ENCODE measurements around the gene CCDC106. TPM values are rescaled to one million over a fixed set of nuclear protein-coding genes. Genes with fewer than 3 reads are reported as not detected.
A peak's percentile ranks its signal among the peaks of the same experiment; 100 is the strongest.

CCDC106 gene
- polyA plus RNA-seq, 1 donor (not counting 4 experiments of a cell fraction or from before 2014, with no cell fraction given), result 3.1 TPM

DNA sequence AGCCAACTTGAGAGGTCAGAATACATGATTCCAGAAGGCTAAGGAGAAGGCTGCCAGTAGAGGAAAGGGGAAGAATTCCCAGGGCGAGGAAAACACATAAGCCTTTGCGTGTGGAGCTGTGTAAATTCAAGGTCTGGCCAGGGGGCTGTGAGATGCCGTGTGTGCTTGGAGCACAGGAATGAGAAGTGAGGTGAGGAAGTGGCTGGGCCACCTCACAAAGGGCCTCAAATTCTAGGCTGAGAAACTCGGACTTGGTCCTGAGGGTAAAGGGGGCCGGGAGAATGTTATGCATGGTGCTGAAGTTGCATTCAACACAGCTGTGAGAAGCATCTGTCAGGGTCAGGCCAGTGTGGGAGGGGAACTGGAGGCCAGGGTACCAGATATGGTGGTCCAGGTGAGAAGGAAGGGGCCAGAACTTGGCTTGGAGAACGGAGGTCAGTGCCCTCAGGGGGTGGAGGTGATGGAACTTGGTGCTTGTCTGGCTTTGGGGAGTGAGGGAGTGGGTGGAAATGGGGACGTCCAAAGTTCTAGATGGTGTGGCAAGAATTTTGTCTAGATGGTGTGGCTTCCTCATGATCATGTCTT lies 12.1 kb upstream of the CCDC106 start:
- Histone ChIP-seq H2AFZ (ENCODE audit: control insufficient read depth, low read length) (no peak overlapping the region), H3K4me3 (ENCODE audit: control insufficient read depth in 2 of 3, extremely low read depth in 1 of 3, insufficient read depth in 2 of 3, low read depth in 1 of 3, low read length in 3 of 3) (peak overlapping the region; percentile 88 to 99 (median 95)), H3K9me3 (ENCODE audit: control insufficient read depth, low read depth, low read length) (no peaks in the 10 kb centered on the region), H3K36me3 (ENCODE audit: control insufficient read depth in 2 of 2, extremely low read depth in 1 of 2, insufficient read depth in 2 of 2, low read length in 2 of 2) (peaks cover 0 to 2% of the 10 kb centered on the region in 2 experiments), H3K79me2 (ENCODE audit: control insufficient read depth, insufficient read depth, low read length) (peaks cover 34% of the 10 kb centered on the region), H3K4me2 (ENCODE audit: control insufficient read depth, extremely low read depth, insufficient read depth, low read depth, low read length) (peak overlapping the region; percentile 98), H3K4me1 (ENCODE audit: control insufficient read depth, extremely low read depth, insufficient read depth, low read length) (peaks cover 21% of the 10 kb centered on the region), H3K27ac (ENCODE audit: control insufficient read depth, insufficient read depth, low read length) (peak overlapping the region; percentile 94), H3K9me1 (ENCODE audit: control insufficient read depth, extremely low read depth, insufficient read depth, low read length) (peaks cover 2% of the 10 kb centered on the region), H3K9ac (ENCODE audit: control insufficient read depth, extremely low read depth, insufficient read depth, low read length) (peak overlapping the region; percentile 99), H4K20me1 (ENCODE audit: control insufficient read depth, extremely low read depth, insufficient read depth, low read length) (no peaks in the 10 kb centered on the region), H3K27me3 (ENCODE audit: control insufficient read depth, extremely low read depth, insufficient read depth, low read length) (no peaks in the 10 kb centered on the region)
- no peak for TF ChIP-seq CTCF (optimal IDR thresholded peaks at IDR 0.05 in 1 of 3, IDR thresholded peaks at IDR 0.05 in 1 of 3, conservative IDR thresholded peaks at IDR 0.05 in 1 of 3; ENCODE audit: extremely low read depth in 1 of 3, insufficient read depth in 2 of 3, low read length in 3 of 3)
- no peak for TF ChIP-seq EZH2 (IDR thresholded peaks at IDR 0.05; ENCODE audit: low read length)
- dilution Hi-C loops (cut with MboI; ENCODE audit: extremely low pct_ligation_motif_present, low sequenced_read_pairs), result no loop called here
- DNase-seq (ENCODE audit: low read depth, low spot score), result no peak
- FAIRE-seq, result no peak

- no peak for DNase-seq (ENCODE audit: low read depth, low spot score)
- Histone ChIP-seq H3K4me1 (ENCODE audit: control insufficient read depth, extremely low read depth, insufficient read depth, low read length) (peaks cover 21% of the 10 kb centered on the region), H4K20me1 (ENCODE audit: control insufficient read depth, extremely low read depth, insufficient read depth, low read length) (no peaks in the 10 kb centered on the region), H3K27ac (ENCODE audit: control insufficient read depth, insufficient read depth, low read length) (no peak overlapping the region), H3K4me3 (ENCODE audit: control insufficient read depth in 2 of 3, extremely low read depth in 1 of 3, insufficient read depth in 2 of 3, low read depth in 1 of 3, low read length in 3 of 3) (no peak overlapping the region), H3K79me2 (ENCODE audit: control insufficient read depth, insufficient read depth, low read length) (peaks cover 36% of the 10 kb centered on the region), H3K27me3 (ENCODE audit: control insufficient read depth, extremely low read depth, insufficient read depth, low read length) (no peaks in the 10 kb centered on the region), H3K9ac (ENCODE audit: control insufficient read depth, extremely low read depth, insufficient read depth, low read length) (no peak overlapping the region), H3K36me3 (ENCODE audit: control insufficient read depth in 2 of 2, extremely low read depth in 1 of 2, insufficient read depth in 2 of 2, low read length in 2 of 2) (peaks cover 0 to 2% of the 10 kb centered on the region in 2 experiments), H3K4me2 (ENCODE audit: control insufficient read depth, extremely low read depth, insufficient read depth, low read depth, low read length) (peak overlapping the region; percentile 98), H2AFZ (ENCODE audit: control insufficient read depth, low read length) (no peak overlapping the region), H3K9me1 (ENCODE audit: control insufficient read depth, extremely low read depth, insufficient read depth, low read length) (peaks cover 2% of the 10 kb centered on the region), H3K9me3 (ENCODE audit: control insufficient read depth, low read depth, low read length) (no peaks in the 10 kb centered on the region)
- no peak for TF ChIP-seq EZH2 (IDR thresholded peaks at IDR 0.05; ENCODE audit: low read length)
- TF ChIP-seq CTCF (optimal IDR thresholded peaks at IDR 0.05 in 1 of 3, IDR thresholded peaks at IDR 0.05 in 1 of 3, conservative IDR thresholded peaks at IDR 0.05 in 1 of 3; ENCODE audit: extremely low read depth in 1 of 3, insufficient read depth in 2 of 3, low read length in 3 of 3), result no peak
- no peak for FAIRE-seq
- dilution Hi-C loops (cut with MboI; ENCODE audit: extremely low pct_ligation_motif_present, low sequenced_read_pairs), result no loop called here
Measured at GRCh38 chr19:55636723-55637122, 11.3 kb upstream of the CCDC106 start.

All from keratinocyte (primary cell).